NCI-H510A treated with DMSO at 0.1 percent for 48 hours (cell line): ENCODE measurements around the gene GRK6.

Experiments used
- DNase-seq: peaks from one replicate; lab custom pipeline; 2025; lab: John Stamatoyannopoulos, UW

GRK6 gene

DNA sequence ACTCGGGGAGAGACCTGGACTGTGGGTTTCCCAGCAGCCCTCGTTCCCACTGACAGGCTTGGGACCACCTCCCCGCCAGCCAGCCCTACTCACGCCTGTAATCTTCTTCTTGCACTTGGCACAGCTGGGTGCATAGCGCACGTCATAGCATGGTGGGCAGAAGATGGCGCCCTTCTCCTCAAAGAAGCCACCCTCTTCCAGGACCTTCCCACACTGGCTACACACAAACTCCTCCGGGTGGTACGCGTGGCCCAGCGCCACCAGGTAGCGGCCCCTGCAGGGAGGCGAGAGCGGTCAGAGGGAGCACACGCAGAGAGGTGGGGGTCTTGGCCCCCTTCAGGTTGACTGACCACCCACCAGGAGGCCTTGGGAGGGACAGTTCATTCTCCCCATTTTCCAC lies 61.5 kb downstream of the GRK6 start:
- DNase-seq = no peak

DNA sequence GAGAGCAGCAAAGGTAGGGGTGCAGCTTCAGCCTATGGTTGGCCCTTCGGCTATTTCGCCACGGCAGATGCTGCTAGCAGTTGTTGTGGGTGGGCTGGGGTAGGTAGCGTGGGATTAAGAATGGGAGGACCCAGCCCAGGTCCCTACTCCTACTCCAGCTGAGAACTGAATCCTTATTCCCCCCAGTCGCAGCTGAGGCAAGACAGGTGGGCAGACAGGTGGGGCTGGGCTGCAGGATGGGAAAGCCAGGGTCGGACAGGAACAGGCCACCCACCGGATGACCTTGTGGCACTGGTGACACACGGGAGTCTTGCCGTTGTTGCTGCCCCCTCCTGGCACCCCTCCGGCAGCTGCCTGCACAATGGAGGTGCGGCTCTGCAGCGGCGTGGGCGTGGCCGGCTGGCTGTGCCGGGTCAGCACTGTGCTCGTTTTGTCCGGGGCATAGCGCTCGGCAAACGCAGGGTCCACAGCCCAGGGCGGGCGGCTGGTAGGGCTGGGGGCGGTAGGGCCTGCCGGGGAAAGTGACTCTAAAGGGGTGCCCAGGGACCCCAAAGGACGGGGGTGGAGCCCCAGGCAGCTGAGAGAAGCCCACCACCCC lies 62.7 kb downstream of the GRK6 start:
- no peak for DNase-seq

DNA sequence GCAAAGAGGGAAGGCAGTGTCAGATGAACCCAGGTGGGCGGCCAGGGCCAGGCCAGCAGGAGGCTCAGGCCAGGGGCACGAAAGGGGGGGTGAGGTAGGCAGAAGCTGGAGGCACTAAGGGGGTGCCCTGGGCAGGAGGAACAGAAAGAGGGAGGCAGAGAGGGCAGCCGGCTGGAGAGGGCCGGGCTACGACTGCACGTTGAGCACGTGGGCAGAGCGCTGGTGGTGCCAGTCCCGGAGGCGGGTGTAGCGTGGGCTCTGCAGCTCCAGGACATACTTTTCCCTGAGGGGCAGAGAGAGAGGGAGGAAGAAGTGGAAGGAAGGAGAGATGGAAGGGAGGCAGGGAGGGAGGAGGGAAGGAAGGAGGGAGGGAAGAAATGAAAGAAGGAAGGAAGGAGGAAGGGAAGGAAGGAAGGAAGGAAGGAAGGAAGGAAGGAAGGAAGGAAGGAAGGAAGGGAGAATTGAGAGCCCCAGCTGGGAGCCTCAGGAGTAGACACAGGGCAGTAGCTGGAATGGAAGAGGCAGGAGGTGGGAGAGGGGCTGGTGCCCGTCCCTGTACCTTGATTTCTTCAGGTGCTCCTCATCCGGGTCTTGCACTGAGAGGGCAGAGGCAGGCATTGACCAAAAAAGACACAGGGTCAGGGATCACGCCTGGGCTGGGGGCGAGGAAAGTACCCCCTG lies 64.0 kb downstream of the GRK6 start:
- DNase-seq = no peak

DNA sequence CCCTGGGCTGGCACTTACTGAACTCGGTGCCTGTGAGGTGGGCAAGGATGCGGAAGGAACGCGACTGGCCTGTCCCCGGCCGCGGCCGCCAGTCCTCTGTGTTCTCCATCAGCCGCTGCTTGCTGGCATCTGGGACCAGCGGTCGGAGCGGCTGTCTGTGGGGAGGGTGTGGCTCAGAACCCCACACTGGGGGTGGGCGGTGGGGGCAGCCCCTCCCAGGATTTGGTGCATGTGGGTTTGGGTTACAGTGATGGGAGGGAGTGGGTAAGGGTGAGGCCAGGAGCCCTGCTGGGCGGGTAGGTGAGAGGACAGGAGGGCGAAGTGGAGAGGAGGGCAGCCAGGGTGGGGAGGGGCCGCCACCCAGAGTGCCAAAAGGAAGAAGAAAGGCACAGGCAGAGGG lies 64.5 kb downstream of the GRK6 start:
- no peak for DNase-seq

DNA sequence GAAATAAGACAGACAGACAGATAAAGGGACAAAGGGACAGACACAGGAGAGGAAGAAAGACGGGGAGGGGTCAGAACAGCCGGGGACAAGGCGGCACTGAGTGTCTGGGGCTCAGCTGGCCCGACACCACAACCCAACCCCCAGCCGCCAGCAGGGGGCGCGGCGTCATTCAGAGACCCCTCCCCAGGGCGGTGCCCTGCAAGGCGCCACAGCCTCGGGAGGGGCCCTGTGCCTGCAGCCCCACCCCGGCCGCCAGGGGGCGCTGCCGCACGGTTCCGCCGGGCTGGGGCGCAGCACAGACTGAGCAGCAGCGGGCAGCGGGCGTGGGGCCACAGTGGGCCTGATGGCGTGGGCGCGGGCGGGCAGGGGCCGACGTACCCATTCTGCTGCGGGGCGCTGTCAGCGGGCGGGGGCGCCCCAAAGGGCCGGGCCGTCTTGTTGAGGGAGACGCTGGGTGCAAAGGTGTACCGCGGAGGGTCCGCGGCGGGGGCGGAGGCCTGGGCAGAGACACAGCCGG lies 65.0 kb downstream of the GRK6 start:
- DNase-seq = no peak

DNA sequence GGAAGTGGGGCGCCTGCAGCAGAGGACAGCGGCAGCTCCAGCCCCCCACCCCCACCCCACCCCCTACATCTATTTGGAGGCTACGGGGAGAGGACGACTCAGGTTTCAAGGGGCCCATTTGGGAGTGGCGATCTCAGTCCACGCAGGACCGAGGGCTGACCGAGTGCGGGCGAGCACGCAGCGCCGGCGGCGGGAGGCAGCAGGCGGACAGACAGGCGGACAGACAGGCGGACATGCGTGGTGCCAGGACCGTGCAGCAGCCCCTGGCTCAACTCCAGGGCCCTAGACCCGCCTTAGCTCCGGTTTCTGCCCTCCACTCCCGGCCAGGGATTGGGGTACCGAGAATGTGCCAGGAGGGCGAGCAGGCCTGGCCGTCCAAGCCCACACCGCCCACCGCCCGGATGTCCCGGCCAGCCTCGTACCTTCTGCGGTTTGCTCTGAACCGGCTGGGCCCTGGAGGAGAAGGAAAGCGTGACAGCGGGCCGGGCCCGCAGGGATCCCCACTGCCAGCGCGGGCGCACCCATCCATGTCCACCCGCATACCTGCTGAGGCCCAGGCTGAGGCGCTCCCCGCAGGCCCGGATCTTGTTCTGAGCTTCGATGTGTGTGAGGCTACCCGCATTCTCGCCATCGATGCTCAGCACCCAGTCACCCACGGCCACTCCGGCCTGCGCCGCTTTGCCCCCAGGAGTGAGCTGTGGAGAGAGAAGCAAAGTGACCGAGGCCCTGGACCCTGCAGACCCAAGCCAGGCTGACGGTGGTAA lies 65.7 kb downstream of the GRK6 start:
- no peak for DNase-seq
